ENCODE measurements around the gene CELA3A.
"Not testable (repeated sequence)": the region's sequence is repeated elsewhere in the genome, so short reads cannot be mapped to it uniquely, and the experiment has no call there.

Gene CELA3A

DNA sequence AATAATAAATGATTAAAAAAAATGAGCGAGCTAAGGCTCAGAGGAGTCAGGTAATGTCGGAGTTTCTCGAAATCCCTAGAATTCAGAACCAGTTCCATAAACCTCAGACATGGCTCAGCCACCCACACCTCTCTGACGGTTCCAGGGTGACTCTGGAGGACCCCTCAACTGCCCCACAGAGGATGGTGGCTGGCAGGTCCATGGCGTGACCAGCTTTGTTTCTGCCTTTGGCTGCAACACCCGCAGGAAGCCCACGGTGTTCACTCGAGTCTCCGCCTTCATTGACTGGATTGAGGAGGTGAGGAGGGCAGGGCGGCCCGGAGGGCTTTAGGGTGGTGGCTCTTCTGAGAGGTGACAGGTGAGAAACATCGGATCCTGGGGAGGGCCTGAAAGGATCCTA lies 15.1 kb upstream of the CELA3A start:
- CTCF ChIA-PET; POLR2A ChIA-PET; H3K4me3 ChIP-seq (ENCODE audit: low read depth, low read length); H3K4me1 ChIP-seq (ENCODE audit: control insufficient read depth, insufficient read depth, low read length); H3K27ac ChIP-seq (ENCODE audit: extremely low read depth, low read depth, low read length); H3K9me3 ChIP-seq (ENCODE audit: control insufficient read depth, insufficient read depth, low read depth, low read length); H3K36me3 ChIP-seq (ENCODE audit: control insufficient read depth in 2 of 2, insufficient read depth in 1 of 2, low read length in 2 of 2): not testable (repeated sequence)

DNA sequence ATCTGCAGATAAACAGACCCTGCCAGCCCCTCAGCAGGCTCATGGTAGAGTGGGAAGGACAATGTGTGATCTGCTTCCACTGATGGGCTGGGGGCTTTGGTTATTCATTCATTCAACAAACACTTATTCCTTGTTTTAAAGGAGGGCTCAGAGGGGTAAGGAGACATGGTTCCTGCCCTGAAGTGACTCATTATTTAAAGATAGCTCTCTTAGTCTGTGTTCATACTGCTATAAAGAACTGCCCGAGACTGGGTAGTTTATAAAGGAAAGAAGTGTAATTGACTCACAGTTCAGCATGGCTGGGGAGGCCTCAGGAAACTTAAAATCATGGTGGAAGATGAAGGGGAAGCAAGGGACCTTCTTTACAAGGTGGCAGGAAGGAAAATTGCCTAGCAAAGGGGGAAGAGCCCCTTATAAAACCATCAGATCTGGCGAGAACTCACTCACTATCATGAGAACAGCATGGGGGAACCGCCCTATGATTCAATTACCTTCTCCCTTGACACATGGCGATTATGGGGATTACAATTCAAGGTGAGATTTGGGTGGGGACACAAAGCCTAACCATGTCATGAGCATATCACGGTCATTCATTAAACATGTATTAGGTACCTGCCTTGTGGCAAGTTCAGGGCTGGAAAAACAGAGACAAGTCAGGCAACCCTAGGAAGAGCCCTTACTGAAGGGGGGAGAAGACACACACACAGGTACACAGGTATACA lies 11.6 kb upstream of the CELA3A start:
- H3K36me3 ChIP-seq (ENCODE audit: control insufficient read depth in 2 of 2, insufficient read depth in 1 of 2, low read length in 2 of 2); CTCF ChIA-PET; H3K4me1 ChIP-seq (ENCODE audit: control insufficient read depth, insufficient read depth, low read length); H3K27ac ChIP-seq (ENCODE audit: extremely low read depth, low read depth, low read length); H3K9me3 ChIP-seq (ENCODE audit: control insufficient read depth, insufficient read depth, low read depth, low read length); H3K4me3 ChIP-seq (ENCODE audit: low read depth, low read length); POLR2A ChIA-PET: not testable (repeated sequence)

DNA sequence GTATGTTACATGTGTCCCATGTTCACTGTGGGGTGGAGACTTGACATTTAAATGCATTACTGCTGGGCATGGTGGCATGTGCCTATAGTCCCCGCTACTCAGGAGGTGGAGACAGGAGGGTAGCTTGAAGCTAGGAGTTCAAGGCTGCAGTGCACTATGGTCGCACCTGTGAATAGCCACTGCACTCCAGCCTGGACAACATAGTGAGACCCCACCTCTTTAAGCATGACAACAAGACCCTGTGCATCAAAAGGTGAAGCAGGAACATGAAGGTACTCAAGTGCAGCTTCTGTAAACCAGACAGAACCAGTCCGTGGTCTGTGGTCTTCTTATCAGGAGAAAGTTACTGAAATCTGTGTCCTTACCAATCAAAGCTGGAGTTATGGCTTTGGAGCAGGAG lies 9.3 kb upstream of the CELA3A start:
- H3K36me3 ChIP-seq (ENCODE audit: control insufficient read depth in 2 of 2, insufficient read depth in 1 of 2, low read length in 2 of 2); H3K4me3 ChIP-seq (ENCODE audit: low read depth, low read length); H3K4me1 ChIP-seq (ENCODE audit: control insufficient read depth, insufficient read depth, low read length); H3K9me3 ChIP-seq (ENCODE audit: control insufficient read depth, insufficient read depth, low read depth, low read length); H3K27ac ChIP-seq (ENCODE audit: extremely low read depth, low read depth, low read length): not testable (repeated sequence)
- ChIA-PET CTCF (interaction anchor here (1.0 kb wide), 1 partner anchor 14 kb away, joined by 4 read pairs; no protein-coding TSS in a partner anchor), POLR2A (interaction anchor here (0.6 kb wide), 1 partner anchor 92 kb away, joined by 5 read pairs; no protein-coding TSS in a partner anchor)

GRCh38 chr1:21994716-21995115 lies 6.7 kb upstream of the CELA3A start:
- H3K9me3 ChIP-seq (ENCODE audit: control insufficient read depth, insufficient read depth, low read depth, low read length); H3K27ac ChIP-seq (ENCODE audit: extremely low read depth, low read depth, low read length); H3K36me3 ChIP-seq (ENCODE audit: control insufficient read depth in 2 of 2, insufficient read depth in 1 of 2, low read length in 2 of 2); POLR2A ChIA-PET; H3K4me3 ChIP-seq (ENCODE audit: low read depth, low read length); H3K4me1 ChIP-seq (ENCODE audit: control insufficient read depth, insufficient read depth, low read length): not testable (repeated sequence)
- CTCF ChIA-PET: interaction anchor here (0.6 kb wide), 1 partner anchor 613 kb away, joined by 5 read pairs; no protein-coding TSS in a partner anchor

DNA sequence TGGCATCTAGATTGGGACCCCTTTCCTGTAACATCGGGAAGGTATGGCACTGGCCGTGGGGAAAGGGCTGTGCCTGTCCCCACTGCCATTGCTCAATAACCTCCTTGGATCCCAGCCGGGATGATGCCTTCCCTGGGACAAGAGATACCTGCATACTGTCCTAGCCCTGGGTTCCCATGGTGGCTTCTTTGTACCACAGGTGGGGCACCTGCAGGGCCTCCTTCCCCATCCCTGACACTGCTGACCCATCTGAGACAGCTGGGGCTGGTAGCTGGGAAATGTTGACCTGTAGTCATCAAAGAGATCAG lies 4.8 kb upstream of the CELA3A start:
- CTCF ChIA-PET; POLR2A ChIA-PET; H3K36me3 ChIP-seq (ENCODE audit: control insufficient read depth in 2 of 2, insufficient read depth in 1 of 2, low read length in 2 of 2); H3K9me3 ChIP-seq (ENCODE audit: control insufficient read depth, insufficient read depth, low read depth, low read length); H3K27ac ChIP-seq (ENCODE audit: extremely low read depth, low read depth, low read length); H3K4me3 ChIP-seq (ENCODE audit: low read depth, low read length); H3K4me1 ChIP-seq (ENCODE audit: control insufficient read depth, insufficient read depth, low read length): not testable (repeated sequence)

GRCh38 chr1:21997891-21998623 lies 3.4 kb upstream of the CELA3A start:
- H3K9me3 ChIP-seq (ENCODE audit: control insufficient read depth, insufficient read depth, low read depth, low read length); H3K4me1 ChIP-seq (ENCODE audit: control insufficient read depth, insufficient read depth, low read length); H3K27ac ChIP-seq (ENCODE audit: extremely low read depth, low read depth, low read length); H3K36me3 ChIP-seq (ENCODE audit: control insufficient read depth in 2 of 2, insufficient read depth in 1 of 2, low read length in 2 of 2); POLR2A ChIA-PET; H3K4me3 ChIP-seq (ENCODE audit: low read depth, low read length): not testable (repeated sequence)
- CTCF ChIA-PET: interaction anchor here (0.6 to 0.7 kb wide), 6 partner anchors 26 to 462 kb away, joined by 3 to 8 read pairs (median 3); no protein-coding TSS in a partner anchor

GRCh38 chr1:21998624-21999294 lies 2.7 kb upstream of the CELA3A start:
- H3K4me3 ChIP-seq (ENCODE audit: low read depth, low read length); H3K36me3 ChIP-seq (ENCODE audit: control insufficient read depth in 2 of 2, insufficient read depth in 1 of 2, low read length in 2 of 2); H3K4me1 ChIP-seq (ENCODE audit: control insufficient read depth, insufficient read depth, low read length); H3K27ac ChIP-seq (ENCODE audit: extremely low read depth, low read depth, low read length); H3K9me3 ChIP-seq (ENCODE audit: control insufficient read depth, insufficient read depth, low read depth, low read length); POLR2A ChIA-PET: not testable (repeated sequence)
- CTCF ChIA-PET: interaction anchor here (0.6 kb wide), 3 partner anchors 25 to 217 kb away, joined by 3 read pairs; no protein-coding TSS in a partner anchor

DNA sequence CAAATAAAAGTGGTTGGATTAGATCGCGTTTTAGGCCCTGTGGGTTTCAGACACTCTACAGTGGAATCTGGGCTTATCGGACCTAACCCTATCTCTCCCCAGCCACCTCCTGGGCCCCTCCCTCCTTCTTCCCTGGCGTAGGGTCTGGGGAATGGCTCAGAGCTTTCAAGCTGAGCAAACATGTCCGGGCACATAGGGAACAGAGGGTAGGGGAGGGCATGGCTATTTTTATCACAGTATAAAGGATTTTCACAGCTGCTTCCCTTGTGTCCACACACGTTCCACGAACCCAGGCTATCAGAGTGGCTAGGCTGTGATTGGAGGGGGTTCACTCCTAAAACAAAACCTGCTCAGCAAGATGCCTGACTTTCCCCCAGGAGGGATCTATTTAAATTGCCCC lies 1.8 kb upstream of the CELA3A start:
- H3K4me1 ChIP-seq (ENCODE audit: control insufficient read depth, insufficient read depth, low read length); H3K4me3 ChIP-seq (ENCODE audit: low read depth, low read length); H3K36me3 ChIP-seq (ENCODE audit: control insufficient read depth in 2 of 2, insufficient read depth in 1 of 2, low read length in 2 of 2); H3K27ac ChIP-seq (ENCODE audit: extremely low read depth, low read depth, low read length); CTCF ChIA-PET; POLR2A ChIA-PET; H3K9me3 ChIP-seq (ENCODE audit: control insufficient read depth, insufficient read depth, low read depth, low read length): not testable (repeated sequence)

- H3K4me1 ChIP-seq (ENCODE audit: control insufficient read depth, insufficient read depth, low read length); H3K9me3 ChIP-seq (ENCODE audit: control insufficient read depth, insufficient read depth, low read depth, low read length); H3K36me3 ChIP-seq (ENCODE audit: control insufficient read depth in 2 of 2, insufficient read depth in 1 of 2, low read length in 2 of 2); H3K27ac ChIP-seq (ENCODE audit: extremely low read depth, low read depth, low read length); CTCF ChIA-PET; POLR2A ChIA-PET; H3K4me3 ChIP-seq (ENCODE audit: low read depth, low read length): not testable (repeated sequence)
These were observed 1.0 kb downstream of the CELA3A start for GRCh38 chr1:22002461-22002860.

DNA sequence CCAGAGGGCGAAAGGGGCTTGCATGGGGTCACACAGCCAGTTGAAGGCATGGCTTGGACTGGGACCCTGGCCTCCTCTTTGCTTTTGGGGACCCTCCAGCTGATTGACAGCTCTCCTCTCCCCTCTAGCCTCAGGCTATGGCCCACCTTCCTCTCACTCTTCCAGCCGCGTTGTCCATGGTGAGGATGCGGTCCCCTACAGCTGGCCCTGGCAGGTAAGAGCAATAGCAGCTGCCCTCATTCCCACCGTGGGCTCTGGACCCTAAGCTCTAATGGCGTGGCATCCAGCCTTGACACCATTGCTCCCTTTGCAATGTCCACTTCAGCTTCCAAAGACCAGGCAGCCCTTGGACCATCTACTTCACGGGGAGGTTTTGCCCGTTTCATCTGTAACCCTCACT lies 1.4 kb downstream of the CELA3A start:
- H3K4me3 ChIP-seq (ENCODE audit: low read depth, low read length); H3K9me3 ChIP-seq (ENCODE audit: control insufficient read depth, insufficient read depth, low read depth, low read length); H3K27ac ChIP-seq (ENCODE audit: extremely low read depth, low read depth, low read length); H3K36me3 ChIP-seq (ENCODE audit: control insufficient read depth in 2 of 2, insufficient read depth in 1 of 2, low read length in 2 of 2); H3K4me1 ChIP-seq (ENCODE audit: control insufficient read depth, insufficient read depth, low read length); CTCF ChIA-PET; POLR2A ChIA-PET: not testable (repeated sequence)

Measured in HEK293 (cell line).